ENCODE results near the gene UTP25.

UTP25 gene

DNA sequence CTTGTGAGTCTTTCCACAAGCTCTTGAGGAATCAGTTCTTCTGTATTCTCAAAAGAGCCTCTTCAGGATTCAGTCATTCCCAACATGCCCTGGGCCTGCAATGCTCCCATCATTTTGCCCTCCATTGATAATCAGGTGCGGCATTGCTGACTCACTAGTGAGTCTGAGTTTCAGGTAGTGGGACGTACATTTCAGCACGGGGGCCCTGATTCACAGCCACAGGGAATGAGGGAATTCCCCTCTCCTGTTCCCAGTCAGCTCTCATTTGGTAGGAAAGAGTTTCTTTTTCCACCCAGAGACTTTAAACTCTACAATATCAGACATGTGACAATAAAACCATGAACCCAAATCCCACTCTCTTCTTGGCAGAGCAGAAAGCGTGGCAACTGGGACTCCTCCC, 18.2 kb upstream of the UTP25 start:
- H3K9ac ChIP-seq (ENCODE audit: low read depth, low read length, poor library complexity, severe bottlenecking) = no peak overlapping the region
- no peaks in the 10 kb centered on the region for H3F3A ChIP-seq (ENCODE audit: low read depth)
- H3K9me3 ChIP-seq (ENCODE audit: insufficient read depth, low read depth, low read length) = no peaks in the 10 kb centered on the region
- H3K4me1 ChIP-seq (ENCODE audit: insufficient read depth, low read length, poor library complexity, severe bottlenecking) = no peaks in the 10 kb centered on the region
- no peak overlapping the region for H3K4me2 ChIP-seq (ENCODE audit: low read depth, low read length, poor library complexity, severe bottlenecking)
- H2AFZ ChIP-seq (ENCODE audit: low read length) = no peak overlapping the region
- H3K36me3 ChIP-seq (ENCODE audit: insufficient read depth, low read length) = no peaks in the 10 kb centered on the region
- no peak overlapping the region for H3K4me3 ChIP-seq (ENCODE audit: low read length, poor library complexity, severe bottlenecking)
- H3K79me2 ChIP-seq (ENCODE audit: insufficient read depth, low read length) = no peaks in the 10 kb centered on the region
- H3K9me2 ChIP-seq (replicated peaks; ENCODE audit: low read depth, low read length) = no peaks in the 10 kb centered on the region
- TF ChIP-seq, protein P1, sequence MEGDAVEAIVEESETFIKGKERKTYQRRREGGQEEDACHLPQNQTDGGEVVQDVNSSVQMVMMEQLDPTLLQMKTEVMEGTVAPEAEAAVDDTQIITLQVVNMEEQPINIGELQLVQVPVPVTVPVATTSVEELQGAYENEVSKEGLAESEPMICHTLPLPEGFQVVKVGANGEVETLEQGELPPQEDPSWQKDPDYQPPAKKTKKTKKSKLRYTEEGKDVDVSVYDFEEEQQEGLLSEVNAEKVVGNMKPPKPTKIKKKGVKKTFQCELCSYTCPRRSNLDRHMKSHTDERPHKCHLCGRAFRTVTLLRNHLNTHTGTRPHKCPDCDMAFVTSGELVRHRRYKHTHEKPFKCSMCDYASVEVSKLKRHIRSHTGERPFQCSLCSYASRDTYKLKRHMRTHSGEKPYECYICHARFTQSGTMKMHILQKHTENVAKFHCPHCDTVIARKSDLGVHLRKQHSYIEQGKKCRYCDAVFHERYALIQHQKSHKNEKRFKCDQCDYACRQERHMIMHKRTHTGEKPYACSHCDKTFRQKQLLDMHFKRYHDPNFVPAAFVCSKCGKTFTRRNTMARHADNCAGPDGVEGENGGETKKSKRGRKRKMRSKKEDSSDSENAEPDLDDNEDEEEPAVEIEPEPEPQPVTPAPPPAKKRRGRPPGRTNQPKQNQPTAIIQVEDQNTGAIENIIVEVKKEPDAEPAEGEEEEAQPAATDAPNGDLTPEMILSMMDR (conservative IDR thresholded peaks at IDR 0.05; ENCODE audit: low read length) = no peak
- no peak for TF ChIP-seq EZH2phosphoT487 (IDR thresholded peaks at IDR 0.05; ENCODE audit: borderline replicate concordance)
- H3K27me3 ChIP-seq (ENCODE audit: insufficient read depth, low read length, poor library complexity, severe bottlenecking) = peaks cover 5% of the 10 kb centered on the region
- H4K20me1 ChIP-seq (ENCODE audit: insufficient read depth, low read length, poor library complexity, severe bottlenecking) = no peaks in the 10 kb centered on the region

DNA sequence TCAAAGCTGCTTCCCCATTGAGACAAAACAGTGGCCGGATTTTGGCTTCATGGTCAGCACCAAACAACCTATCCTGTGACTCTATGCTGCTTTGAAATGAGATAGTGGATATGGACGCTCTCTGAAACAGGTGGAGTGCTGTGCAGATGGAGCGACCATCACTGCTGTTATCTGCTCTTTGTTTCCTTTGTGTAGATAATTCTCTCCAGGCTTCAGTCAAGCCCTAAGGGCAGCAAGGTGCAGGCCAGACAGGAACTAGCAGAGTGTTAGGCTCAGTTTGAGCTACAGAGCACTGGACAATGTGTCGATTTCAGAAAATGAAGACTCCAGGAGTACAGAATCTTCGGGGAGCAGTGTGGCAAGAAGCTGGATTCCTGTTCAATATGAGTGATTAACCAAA, 17.0 kb upstream of the UTP25 start:
- Histone ChIP-seq H3F3A (ENCODE audit: low read depth) (no peaks in the 10 kb centered on the region), H3K4me2 (ENCODE audit: low read depth, low read length, poor library complexity, severe bottlenecking) (no peak overlapping the region), H3K79me2 (ENCODE audit: insufficient read depth, low read length) (no peaks in the 10 kb centered on the region), H3K36me3 (ENCODE audit: insufficient read depth, low read length) (no peaks in the 10 kb centered on the region), H4K20me1 (ENCODE audit: insufficient read depth, low read length, poor library complexity, severe bottlenecking) (no peaks in the 10 kb centered on the region), H3K27me3 (ENCODE audit: insufficient read depth, low read length, poor library complexity, severe bottlenecking) (peaks cover 5% of the 10 kb centered on the region), H3K9me2 (replicated peaks; ENCODE audit: low read depth, low read length) (no peaks in the 10 kb centered on the region), H3K9ac (ENCODE audit: low read depth, low read length, poor library complexity, severe bottlenecking) (no peak overlapping the region), H3K4me3 (ENCODE audit: low read length, poor library complexity, severe bottlenecking) (no peak overlapping the region), H2AFZ (ENCODE audit: low read length) (no peak overlapping the region), H3K9me3 (ENCODE audit: insufficient read depth, low read depth, low read length) (no peaks in the 10 kb centered on the region), H3K4me1 (ENCODE audit: insufficient read depth, low read length, poor library complexity, severe bottlenecking) (no peaks in the 10 kb centered on the region)
- TF ChIP-seq, protein P1 (conservative IDR thresholded peaks at IDR 0.05; ENCODE audit: low read length) = no peak
- TF ChIP-seq EZH2phosphoT487 (IDR thresholded peaks at IDR 0.05; ENCODE audit: borderline replicate concordance) = no peak

DNA sequence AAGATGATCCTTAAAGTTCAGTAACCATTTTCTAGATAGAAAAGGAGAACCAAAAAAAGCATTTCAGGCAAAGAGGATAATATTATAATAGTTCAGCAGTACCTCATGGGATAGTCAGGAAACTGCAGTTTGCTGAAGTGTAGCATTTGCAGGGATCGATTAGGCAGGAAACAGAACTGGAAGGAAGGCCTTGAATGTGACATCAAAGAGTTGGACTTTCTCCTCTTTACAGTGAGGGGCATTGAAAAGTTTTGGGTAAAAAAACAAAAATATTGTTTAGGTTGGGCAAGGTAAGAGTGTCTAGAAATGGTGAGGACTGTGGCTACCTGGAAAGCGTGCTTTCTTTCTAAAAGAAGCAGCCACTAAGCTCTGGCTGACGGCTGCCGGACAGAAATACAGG, 13.9 kb upstream of the UTP25 start:
- Histone ChIP-seq H3K9me2 (replicated peaks; ENCODE audit: low read depth, low read length) (no peaks in the 10 kb centered on the region), H3K9me3 (ENCODE audit: insufficient read depth, low read depth, low read length) (no peaks in the 10 kb centered on the region), H3K9ac (ENCODE audit: low read depth, low read length, poor library complexity, severe bottlenecking) (no peak overlapping the region), H3K4me1 (ENCODE audit: insufficient read depth, low read length, poor library complexity, severe bottlenecking) (no peaks in the 10 kb centered on the region), H3K4me2 (ENCODE audit: low read depth, low read length, poor library complexity, severe bottlenecking) (no peak overlapping the region), H3K36me3 (ENCODE audit: insufficient read depth, low read length) (no peaks in the 10 kb centered on the region), H3K4me3 (ENCODE audit: low read length, poor library complexity, severe bottlenecking) (no peak overlapping the region), H3K27me3 (ENCODE audit: insufficient read depth, low read length, poor library complexity, severe bottlenecking) (no peaks in the 10 kb centered on the region), H4K20me1 (ENCODE audit: insufficient read depth, low read length, poor library complexity, severe bottlenecking) (no peaks in the 10 kb centered on the region), H3K79me2 (ENCODE audit: insufficient read depth, low read length) (no peaks in the 10 kb centered on the region), H3F3A (ENCODE audit: low read depth) (no peaks in the 10 kb centered on the region), H2AFZ (ENCODE audit: low read length) (no peak overlapping the region)
- TF ChIP-seq, protein P1 (conservative IDR thresholded peaks at IDR 0.05; ENCODE audit: low read length) = no peak
- TF ChIP-seq EZH2phosphoT487 (IDR thresholded peaks at IDR 0.05; ENCODE audit: borderline replicate concordance) = no peak
